Measurements from ENCODE around the gene TMTC2.

The TMTC2 gene

DNA sequence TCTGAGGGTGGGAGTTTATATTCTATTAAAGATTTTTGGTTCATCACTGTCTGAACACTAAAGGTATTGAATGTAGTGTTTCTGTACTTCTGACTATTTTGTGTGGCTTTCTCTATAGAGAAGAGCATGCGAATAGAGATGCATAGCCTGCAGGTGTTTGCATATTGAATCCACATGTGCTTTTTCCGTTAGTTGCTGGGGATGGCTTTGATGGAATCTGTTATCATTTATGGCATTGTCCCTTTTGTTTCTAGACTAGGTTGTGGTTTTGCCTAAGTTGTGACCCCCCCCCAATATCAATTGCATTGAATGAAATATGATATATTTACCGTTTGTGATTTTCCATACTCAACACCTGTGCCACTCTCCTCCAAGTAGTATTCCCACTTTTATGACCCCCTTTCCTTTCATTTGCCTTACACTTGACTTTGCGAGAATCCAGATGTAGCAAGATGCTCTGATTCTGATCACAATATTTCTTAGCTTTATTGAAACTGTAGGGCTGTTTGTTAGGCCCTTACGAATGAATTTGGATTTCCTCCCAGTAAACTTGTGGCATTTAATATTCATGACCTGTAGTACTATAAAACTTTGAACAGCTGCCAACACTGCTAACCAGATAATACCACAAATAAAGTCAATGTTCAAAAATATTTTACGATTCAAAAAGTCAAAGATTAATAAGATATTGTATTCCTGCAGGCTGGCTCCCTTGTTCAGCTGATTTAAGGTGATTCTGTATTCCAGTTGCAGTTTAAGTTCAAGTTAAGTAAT lies 176.4 kb downstream of the TMTC2 start:
- POLR2A ChIA-PET: no interaction called here
- TF ChIP-seq CTCF (IDR thresholded peaks at IDR 0.05; ENCODE audit: control extremely low read depth, extremely low read depth, low read depth, missing control alignments): no peak
- CTCF ChIA-PET: interaction anchor here (1.4 kb wide), 1 partner anchor 29 kb away, joined by 3 read pairs; no protein-coding TSS in a partner anchor
- no peak for DNase-seq (ENCODE audit: extremely low spot score)

DNA sequence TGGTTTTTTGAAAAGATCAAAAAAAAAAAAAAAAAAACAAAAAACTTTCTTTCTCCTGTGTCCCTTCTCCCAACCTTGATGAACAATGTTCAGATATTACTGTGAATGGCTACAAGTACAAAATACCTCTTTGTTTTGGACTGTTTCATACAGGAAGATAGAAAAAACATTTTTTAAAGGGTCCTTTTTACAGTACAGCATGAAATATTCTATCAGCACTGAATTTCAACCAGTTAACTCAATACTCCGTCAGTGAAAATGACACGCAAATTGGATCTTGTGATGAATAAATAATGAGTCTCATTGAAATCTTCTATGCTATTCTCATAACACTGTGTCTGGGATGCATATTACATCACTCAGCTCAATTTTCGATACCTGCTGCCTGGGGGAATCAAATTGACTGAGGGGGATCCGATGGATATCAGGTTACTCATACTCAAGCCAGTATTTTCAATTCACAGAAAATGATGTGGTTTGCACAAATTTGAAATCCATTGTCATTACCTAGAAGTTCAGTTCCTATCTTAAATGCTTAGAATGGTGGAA lies 179.6 kb downstream of the TMTC2 start:
- DNase-seq (ENCODE audit: extremely low spot score): no peak
- POLR2A ChIA-PET: no interaction called here
- TF ChIP-seq CTCF (IDR thresholded peaks at IDR 0.05; ENCODE audit: control extremely low read depth, extremely low read depth, low read depth, missing control alignments): no peak
- CTCF ChIA-PET: interaction anchor here (1.0 kb wide), 1 partner anchor 9 kb away, joined by 3 read pairs; no protein-coding TSS in a partner anchor

GRCh38 chr12:82866946-82867345 lies 180.2 kb downstream of the TMTC2 start:
- POLR2A ChIA-PET: no interaction called here
- TF ChIP-seq CTCF (IDR thresholded peaks at IDR 0.05; ENCODE audit: control extremely low read depth, extremely low read depth, low read depth, missing control alignments): no peak

GRCh38 chr12:82867762-82868500 lies 181.2 kb downstream of the TMTC2 start:
- CTCF ChIA-PET: interaction anchor here (0.6 to 3.4 kb wide), 2 partner anchors 182 to 503 kb away, joined by 3 to 12 read pairs; partner anchors contain the start of gene TMTC2
- TF ChIP-seq CTCF (IDR thresholded peaks at IDR 0.05; ENCODE audit: control extremely low read depth, extremely low read depth, low read depth, missing control alignments): no peak
- DNase-seq (ENCODE audit: extremely low spot score): no peak
- POLR2A ChIA-PET: no interaction called here

More at GRCh38 chr12:82866946-82867345, 180.2 kb downstream of the TMTC2 start:
- CTCF ChIA-PET: interaction anchor here (1.0 to 3.4 kb wide), 2 partner anchors 10 to 181 kb away, joined by 3 to 12 read pairs; partner anchors contain the start of gene TMTC2
- DNase-seq (ENCODE audit: extremely low spot score): no peak

DNA sequence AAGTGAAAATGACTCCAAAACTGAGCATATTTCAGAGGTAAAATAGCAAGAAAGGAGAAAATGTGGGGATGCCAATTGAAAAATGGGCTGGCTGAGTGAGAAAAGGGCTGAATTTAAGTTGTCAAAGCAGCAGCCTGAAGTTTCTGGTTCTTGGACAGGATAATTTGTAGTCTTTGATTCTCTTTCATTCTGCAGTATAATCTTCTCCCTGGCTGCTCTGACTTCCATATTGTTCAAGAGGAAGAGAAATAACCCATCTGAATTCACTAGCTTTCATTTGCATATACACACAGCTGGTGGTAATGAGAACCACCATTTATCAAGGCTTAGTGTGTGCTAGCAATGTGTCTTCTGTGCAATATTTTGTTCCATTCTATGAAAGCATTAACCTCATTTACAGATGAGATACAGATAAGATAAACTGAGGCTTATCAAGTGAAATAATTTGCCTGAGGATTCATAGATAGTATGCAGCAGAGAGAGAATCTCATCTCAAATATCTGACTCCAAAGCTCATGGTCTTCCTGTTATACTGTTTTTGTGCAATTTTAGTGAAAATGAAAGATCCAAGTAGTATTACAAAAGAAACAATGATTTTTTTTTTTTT lies 184.2 kb downstream of the TMTC2 start:
- ChIA-PET CTCF (interaction anchor here (0.9 to 1.0 kb wide), 2 partner anchors 22 to 27 kb away, joined by 3 to 4 read pairs; no protein-coding TSS in a partner anchor), POLR2A (no interaction called here)
- DNase-seq (ENCODE audit: extremely low spot score): no peak
- TF ChIP-seq CTCF (IDR thresholded peaks at IDR 0.05; ENCODE audit: control extremely low read depth, extremely low read depth, low read depth, missing control alignments): no peak

GRCh38 chr12:82872088-82872487 lies 185.4 kb downstream of the TMTC2 start:
- TF ChIP-seq CTCF (IDR thresholded peaks at IDR 0.05; ENCODE audit: control extremely low read depth, extremely low read depth, low read depth, missing control alignments): no peak
- ChIA-PET POLR2A (no interaction called here), CTCF (interaction anchor here (1.0 kb wide), 1 partner anchor 26 kb away, joined by 3 read pairs; no protein-coding TSS in a partner anchor)
- no peak for DNase-seq (ENCODE audit: extremely low spot score)

Measured in GM10248 (cell line).